Measurements from ENCODE around the gene FOXM1.
"Not testable (repeated sequence)": the region's sequence is repeated elsewhere in the genome, so short reads cannot be mapped to it uniquely, and the experiment has no call there.

Gene FOXM1

DNA sequence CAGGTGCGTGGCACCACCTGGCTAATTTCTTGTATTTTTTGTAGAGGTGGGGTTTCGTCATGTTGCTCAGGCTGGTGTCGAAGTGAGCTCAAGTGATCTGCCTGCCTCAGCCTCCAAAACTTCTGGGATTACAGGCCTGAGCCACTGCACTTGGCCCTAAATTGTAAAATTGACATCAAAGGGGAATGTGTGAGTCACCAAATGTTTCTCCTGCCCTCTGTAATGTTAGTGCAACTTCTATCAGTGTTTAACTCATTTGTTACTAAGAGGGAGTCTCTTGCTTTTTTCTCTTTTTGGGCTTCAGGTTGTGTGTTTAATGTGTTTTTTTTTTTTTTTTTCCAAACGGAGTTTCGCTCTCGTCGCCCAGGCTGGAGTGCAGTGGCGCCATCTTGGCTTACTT lies 16.0 kb upstream of the FOXM1 start:
- Histone ChIP-seq H3K36me3 (ENCODE audit: insufficient read depth, low read length) (peaks cover 7% of the 10 kb centered on the region; the same call in 1 of the 2 replicates), H3K4me1 (ENCODE audit: insufficient read depth, low read length) (peaks cover 3% of the 10 kb centered on the region; the same call in 1 of the 2 replicates), H3K9ac (ENCODE audit: low read depth, low read length) (no peak overlapping the region), H3K9me3 (ENCODE audit: control insufficient read depth, insufficient read depth, low read length) (no peaks in the 10 kb centered on the region)

GRCh38 chr12:2892246-2892645 lies 15.3 kb upstream of the FOXM1 start:
- no peaks in the 10 kb centered on the region for H3K9me3 ChIP-seq (ENCODE audit: control insufficient read depth, insufficient read depth, low read length)
- peaks cover 3% of the 10 kb centered on the region; the same call in 1 of the 2 replicates for H3K4me1 ChIP-seq (ENCODE audit: insufficient read depth, low read length)
- H3K9ac ChIP-seq (ENCODE audit: low read depth, low read length), result no peak overlapping the region
- H3K36me3 ChIP-seq (ENCODE audit: insufficient read depth, low read length), result peaks cover 7% of the 10 kb centered on the region; the same call in 1 of the 2 replicates

- Histone ChIP-seq H3K9me3 (ENCODE audit: control insufficient read depth, insufficient read depth, low read length) (no peaks in the 10 kb centered on the region), H3K36me3 (ENCODE audit: insufficient read depth, low read length) (peaks cover 11% of the 10 kb centered on the region; the same call in 1 of the 2 replicates), H3K9ac (ENCODE audit: low read depth, low read length) (peak overlapping the region; percentile 94), H3K4me1 (ENCODE audit: insufficient read depth, low read length) (peaks cover 3% of the 10 kb centered on the region; the same call in 1 of the 2 replicates)
Measured at GRCh38 chr12:2891240-2892053, 14.5 kb upstream of the FOXM1 start.

- H3K9ac ChIP-seq (ENCODE audit: low read depth, low read length), result peak within 1 kb of the TSS; percentile 94
- H3K36me3 ChIP-seq (ENCODE audit: insufficient read depth, low read length), result peaks cover 19% of the 10 kb centered on the region
- H3K9me3 ChIP-seq (ENCODE audit: control insufficient read depth, insufficient read depth, low read length), result no peaks in the 10 kb centered on the region
- peaks cover 3% of the 10 kb centered on the region; the same call in 1 of the 2 replicates for H3K4me1 ChIP-seq (ENCODE audit: insufficient read depth, low read length)
Measured at GRCh38 chr12:2890388-2891239, 13.6 kb upstream of the FOXM1 start, which contains the start of gene TULP3. TULP3 (plus strand) TSS chr12:2890891; CDS start chr12:2890948, 57 bp downstream.

DNA sequence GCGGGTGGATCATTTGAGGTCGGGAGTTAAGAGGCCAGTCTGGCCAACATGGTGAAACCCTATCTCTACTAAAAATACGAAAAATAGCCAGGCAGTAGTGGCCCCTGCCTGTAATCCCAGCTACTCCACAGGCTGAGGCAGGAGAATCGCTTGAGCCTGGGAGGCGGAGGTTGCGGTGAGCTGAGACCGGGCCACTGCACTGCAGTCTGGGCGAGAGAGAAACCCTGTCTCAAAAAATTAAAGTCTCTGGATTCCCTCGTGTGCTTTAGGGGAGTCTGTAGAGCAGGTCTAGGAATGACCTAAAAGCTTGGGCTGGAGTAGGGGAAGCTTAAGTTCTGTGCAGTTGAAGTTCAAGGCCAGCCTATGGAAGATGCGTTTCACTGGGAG lies 13.0 kb upstream of the FOXM1 start:
- Histone ChIP-seq H3K36me3 (ENCODE audit: insufficient read depth, low read length) (peaks cover 19% of the 10 kb centered on the region), H3K9me3 (ENCODE audit: control insufficient read depth, insufficient read depth, low read length) (no peaks in the 10 kb centered on the region), H3K4me1 (ENCODE audit: insufficient read depth, low read length) (peaks cover 4% of the 10 kb centered on the region), H3K9ac (ENCODE audit: low read depth, low read length) (peak overlapping the region; percentile 94)

DNA sequence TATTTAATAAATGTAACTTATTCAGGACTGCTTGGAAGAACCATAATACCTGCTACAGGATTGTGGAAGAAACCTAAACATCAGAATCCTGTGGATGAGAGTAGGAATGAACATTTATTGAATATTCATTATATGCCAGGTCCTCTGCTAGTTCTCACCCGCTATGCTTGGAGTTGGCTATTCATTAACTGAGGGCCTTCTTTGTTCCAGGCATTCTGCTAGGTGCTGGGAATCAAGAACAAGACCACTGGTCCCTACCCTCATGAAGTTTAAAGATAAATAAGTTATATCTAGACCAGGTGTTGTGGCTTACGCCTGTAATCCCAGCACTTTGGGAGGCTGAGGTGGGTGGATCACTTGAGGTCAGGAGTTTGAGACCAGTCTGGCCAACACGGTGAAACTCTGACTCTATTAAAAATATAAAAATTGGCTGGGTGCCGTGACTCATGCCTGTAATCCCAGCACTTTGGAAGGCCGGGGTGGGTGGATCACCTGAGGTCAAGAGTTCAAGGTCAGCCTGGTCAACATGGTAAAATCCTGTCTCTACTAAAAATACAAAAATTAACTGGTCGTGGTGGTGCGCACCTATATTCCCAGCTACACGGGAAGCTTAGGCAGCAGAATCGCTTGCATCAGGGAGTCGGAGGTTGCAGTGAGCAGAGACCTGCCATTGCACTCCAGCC lies 9.9 kb upstream of the FOXM1 start:
- Histone ChIP-seq H3K36me3 (ENCODE audit: insufficient read depth, low read length) (peaks cover 19% of the 10 kb centered on the region), H3K4me1 (ENCODE audit: insufficient read depth, low read length) (peaks cover 5% of the 10 kb centered on the region), H3K9me3 (ENCODE audit: control insufficient read depth, insufficient read depth, low read length) (no peaks in the 10 kb centered on the region), H3K9ac (ENCODE audit: low read depth, low read length) (no peak overlapping the region)

GRCh38 chr12:2884810-2885209 lies 7.8 kb upstream of the FOXM1 start:
- no peak overlapping the region for H3K9ac ChIP-seq (ENCODE audit: low read depth, low read length)
- H3K9me3 ChIP-seq (ENCODE audit: control insufficient read depth, insufficient read depth, low read length), result no peaks in the 10 kb centered on the region
- peaks cover 24% of the 10 kb centered on the region for H3K36me3 ChIP-seq (ENCODE audit: insufficient read depth, low read length)
- peaks cover 5% of the 10 kb centered on the region; the same call in 1 of the 2 replicates for H3K4me1 ChIP-seq (ENCODE audit: insufficient read depth, low read length)

DNA sequence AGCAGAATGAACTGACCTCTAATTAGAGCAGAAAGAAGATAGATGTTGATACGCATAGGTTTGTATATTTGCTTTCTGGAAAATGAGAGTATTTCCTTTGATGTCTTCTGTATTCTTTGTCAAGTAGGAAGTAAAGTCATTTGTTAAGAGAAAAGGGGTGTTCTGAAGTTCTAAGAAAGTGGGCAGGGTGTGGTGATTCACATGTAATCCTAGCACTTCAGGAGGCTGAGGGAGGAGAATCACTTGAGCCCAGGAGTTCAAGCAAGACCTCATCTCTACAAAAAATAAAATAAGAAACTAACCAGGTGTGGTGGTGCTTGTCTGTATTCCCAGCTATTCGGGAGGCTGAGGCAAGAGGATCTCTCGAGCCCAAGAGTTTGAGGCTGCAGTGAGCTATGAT lies 2.9 kb upstream of the FOXM1 start:
- H3K9ac ChIP-seq (ENCODE audit: low read depth, low read length), result no peak overlapping the region; the same call in 1 of the 2 replicates
- H3K9me3 ChIP-seq (ENCODE audit: control insufficient read depth, insufficient read depth, low read length), result no peaks in the 10 kb centered on the region
- H3K4me1 ChIP-seq (ENCODE audit: insufficient read depth, low read length), result peaks cover 8% of the 10 kb centered on the region; the same call in 1 of the 2 replicates
- peaks cover 10% of the 10 kb centered on the region; the same call in 1 of the 2 replicates for H3K36me3 ChIP-seq (ENCODE audit: insufficient read depth, low read length)

- peaks cover 5% of the 10 kb centered on the region; the same call in 1 of the 2 replicates for H3K4me1 ChIP-seq (ENCODE audit: insufficient read depth, low read length)
- peaks cover 18% of the 10 kb centered on the region; the same call in 1 of the 2 replicates for H3K36me3 ChIP-seq (ENCODE audit: insufficient read depth, low read length)
- H3K9ac ChIP-seq (ENCODE audit: low read depth, low read length), result peak overlapping the region; percentile 100
- no peaks in the 10 kb centered on the region for H3K9me3 ChIP-seq (ENCODE audit: control insufficient read depth, insufficient read depth, low read length)
Measured at GRCh38 chr12:2877953-2878732, 1.2 kb upstream of the FOXM1 start.

DNA sequence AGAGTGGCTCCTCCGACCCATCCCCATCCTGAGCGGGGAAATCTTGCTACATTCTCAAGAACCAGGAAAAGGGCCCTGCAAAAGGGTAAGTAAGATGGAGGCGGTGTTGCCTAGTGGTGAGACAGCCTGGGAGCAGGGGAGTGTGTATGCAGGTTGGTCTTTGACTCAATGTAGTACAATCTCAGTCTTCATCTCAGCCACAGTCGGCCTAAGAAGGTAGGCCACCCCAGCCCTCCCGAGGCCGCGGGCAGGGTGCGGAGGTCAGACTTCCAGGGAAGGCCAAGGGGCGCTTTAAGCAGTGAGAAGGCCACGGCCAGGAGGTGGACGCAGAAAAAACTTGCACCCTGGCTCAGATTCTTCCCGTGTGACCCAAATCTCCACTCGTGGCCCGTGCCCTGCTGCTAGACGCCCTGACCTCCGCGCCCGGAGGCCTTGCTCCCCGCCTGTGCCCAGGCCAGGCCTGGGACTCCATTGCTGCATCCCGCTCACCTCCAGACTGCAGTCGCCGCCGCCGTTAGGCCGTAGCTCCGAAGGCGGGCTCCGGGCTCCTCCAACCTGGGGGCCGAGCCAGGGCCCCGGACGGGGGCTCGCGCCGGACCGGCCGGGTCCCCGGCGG lies 435 bp downstream of the FOXM1 start:
- Histone ChIP-seq H3K4me1 (ENCODE audit: insufficient read depth, low read length) (peaks cover 5% of the 10 kb centered on the region; the same call in 1 of the 2 replicates), H3K9ac (ENCODE audit: low read depth, low read length) (peak overlapping the region; percentile 100), H3K36me3 (ENCODE audit: insufficient read depth, low read length) (peaks cover 27% of the 10 kb centered on the region), H3K9me3 (ENCODE audit: control insufficient read depth, insufficient read depth, low read length) (no peaks in the 10 kb centered on the region)

DNA sequence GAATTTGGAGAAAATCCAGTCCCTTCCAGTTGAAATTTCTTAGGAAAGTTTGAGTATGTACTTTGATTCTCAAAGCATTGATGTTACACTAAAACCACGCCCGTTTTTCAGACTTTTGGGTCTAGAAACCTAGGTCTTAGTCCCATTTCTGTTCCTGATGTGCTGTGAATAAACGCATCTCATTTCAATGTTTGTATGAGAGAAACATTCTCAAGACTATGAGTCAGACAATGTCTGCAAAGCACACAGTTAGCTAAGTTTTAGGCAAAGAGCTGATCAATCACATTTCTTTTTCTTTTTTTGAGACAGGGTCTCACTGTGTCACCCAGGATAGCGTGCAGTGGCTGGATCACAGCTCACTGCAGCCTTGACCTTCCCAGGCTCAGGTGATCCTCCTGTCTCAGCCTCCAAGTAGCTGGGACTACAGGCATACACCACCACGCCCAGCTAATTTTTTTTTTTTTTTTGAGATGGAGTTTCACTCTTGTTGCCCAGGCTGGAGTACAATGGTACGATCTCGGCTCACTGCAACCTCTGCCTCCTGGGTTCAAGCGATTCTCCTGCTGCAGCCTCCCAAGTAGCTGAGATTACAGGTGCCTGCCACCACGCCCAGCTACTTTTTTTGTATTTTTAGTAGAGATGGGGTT lies 7.9 kb downstream of the FOXM1 start:
- not testable (repeated sequence) for H3K9ac ChIP-seq (ENCODE audit: low read depth, low read length); H3K9me3 ChIP-seq (ENCODE audit: control insufficient read depth, insufficient read depth, low read length); H3K4me1 ChIP-seq (ENCODE audit: insufficient read depth, low read length)
- peaks cover 53% of the 10 kb centered on the region for H3K36me3 ChIP-seq (ENCODE audit: insufficient read depth, low read length)

DNA sequence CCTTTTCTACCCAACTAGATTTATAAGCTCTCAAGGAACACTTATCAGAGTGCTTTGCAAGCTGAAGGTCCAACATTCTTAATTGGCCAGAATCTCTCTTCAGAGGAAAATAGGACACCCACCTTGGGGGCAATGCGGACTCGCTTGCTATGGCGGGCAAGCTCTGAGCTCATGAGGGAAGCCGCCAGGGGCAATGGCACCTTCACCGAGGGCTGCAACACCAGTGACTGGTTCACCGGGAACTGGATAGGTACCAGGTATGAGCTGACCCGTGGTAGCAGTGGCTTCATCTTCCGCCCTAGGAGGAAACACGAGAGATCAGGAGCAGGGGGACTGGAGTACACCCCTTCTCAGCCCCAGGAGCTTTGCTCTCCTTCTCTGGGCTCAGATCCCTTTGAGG lies 12.8 kb downstream of the FOXM1 start:
- Histone ChIP-seq H3K9ac (ENCODE audit: low read depth, low read length) (no peak overlapping the region), H3K36me3 (ENCODE audit: insufficient read depth, low read length) (peaks cover 44% of the 10 kb centered on the region), H3K4me1 (ENCODE audit: insufficient read depth, low read length) (no peaks in the 10 kb centered on the region), H3K9me3 (ENCODE audit: control insufficient read depth, insufficient read depth, low read length) (no peaks in the 10 kb centered on the region)

- H3K9me3 ChIP-seq (ENCODE audit: control insufficient read depth, insufficient read depth, low read length); H3K9ac ChIP-seq (ENCODE audit: low read depth, low read length); H3K4me1 ChIP-seq (ENCODE audit: insufficient read depth, low read length): not testable (repeated sequence)
- peaks cover 43% of the 10 kb centered on the region for H3K36me3 ChIP-seq (ENCODE audit: insufficient read depth, low read length)
Measured at GRCh38 chr12:2863402-2863801, 13.6 kb downstream of the FOXM1 start.

Measured in ES-I3 (cell line).